Measurements from ENCODE around the gene NLRP12. TPM values are rescaled to one million over a fixed set of nuclear protein-coding genes. Genes with fewer than 3 reads are reported as not detected.

NLRP12 gene, protein sequence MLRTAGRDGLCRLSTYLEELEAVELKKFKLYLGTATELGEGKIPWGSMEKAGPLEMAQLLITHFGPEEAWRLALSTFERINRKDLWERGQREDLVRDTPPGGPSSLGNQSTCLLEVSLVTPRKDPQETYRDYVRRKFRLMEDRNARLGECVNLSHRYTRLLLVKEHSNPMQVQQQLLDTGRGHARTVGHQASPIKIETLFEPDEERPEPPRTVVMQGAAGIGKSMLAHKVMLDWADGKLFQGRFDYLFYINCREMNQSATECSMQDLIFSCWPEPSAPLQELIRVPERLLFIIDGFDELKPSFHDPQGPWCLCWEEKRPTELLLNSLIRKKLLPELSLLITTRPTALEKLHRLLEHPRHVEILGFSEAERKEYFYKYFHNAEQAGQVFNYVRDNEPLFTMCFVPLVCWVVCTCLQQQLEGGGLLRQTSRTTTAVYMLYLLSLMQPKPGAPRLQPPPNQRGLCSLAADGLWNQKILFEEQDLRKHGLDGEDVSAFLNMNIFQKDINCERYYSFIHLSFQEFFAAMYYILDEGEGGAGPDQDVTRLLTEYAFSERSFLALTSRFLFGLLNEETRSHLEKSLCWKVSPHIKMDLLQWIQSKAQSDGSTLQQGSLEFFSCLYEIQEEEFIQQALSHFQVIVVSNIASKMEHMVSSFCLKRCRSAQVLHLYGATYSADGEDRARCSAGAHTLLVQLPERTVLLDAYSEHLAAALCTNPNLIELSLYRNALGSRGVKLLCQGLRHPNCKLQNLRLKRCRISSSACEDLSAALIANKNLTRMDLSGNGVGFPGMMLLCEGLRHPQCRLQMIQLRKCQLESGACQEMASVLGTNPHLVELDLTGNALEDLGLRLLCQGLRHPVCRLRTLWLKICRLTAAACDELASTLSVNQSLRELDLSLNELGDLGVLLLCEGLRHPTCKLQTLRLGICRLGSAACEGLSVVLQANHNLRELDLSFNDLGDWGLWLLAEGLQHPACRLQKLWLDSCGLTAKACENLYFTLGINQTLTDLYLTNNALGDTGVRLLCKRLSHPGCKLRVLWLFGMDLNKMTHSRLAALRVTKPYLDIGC
- total RNA-seq, result not detected in 2 replicates

DNA sequence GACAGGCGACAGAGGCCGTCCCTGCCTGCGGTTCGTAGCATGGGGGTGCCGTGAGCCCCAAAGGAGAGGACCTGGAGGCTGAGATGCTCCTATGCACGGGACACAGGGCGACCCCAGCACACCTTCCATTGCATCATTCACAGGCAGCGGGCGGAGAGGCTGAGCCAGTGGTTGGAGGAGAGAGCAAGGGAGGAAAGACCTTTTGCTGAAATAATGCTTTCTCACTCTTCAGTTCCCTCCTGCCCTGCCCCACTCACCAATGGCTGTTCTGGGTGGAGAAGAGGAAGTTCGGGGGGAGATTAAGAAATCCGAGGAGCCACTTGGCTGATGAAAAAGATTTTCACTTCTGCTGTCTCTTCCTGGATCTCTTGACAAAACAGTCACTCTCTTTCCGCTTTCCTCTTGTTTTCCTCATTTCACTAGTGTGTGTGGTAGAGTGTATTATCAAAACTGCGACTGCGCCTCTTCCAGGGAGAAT is at the start of gene NLRP12:
NLRP12 (minus strand) TSS at position 181 of the 478 bp plus-strand sequence; CDS start at position 41, 140 bp downstream.

DNA sequence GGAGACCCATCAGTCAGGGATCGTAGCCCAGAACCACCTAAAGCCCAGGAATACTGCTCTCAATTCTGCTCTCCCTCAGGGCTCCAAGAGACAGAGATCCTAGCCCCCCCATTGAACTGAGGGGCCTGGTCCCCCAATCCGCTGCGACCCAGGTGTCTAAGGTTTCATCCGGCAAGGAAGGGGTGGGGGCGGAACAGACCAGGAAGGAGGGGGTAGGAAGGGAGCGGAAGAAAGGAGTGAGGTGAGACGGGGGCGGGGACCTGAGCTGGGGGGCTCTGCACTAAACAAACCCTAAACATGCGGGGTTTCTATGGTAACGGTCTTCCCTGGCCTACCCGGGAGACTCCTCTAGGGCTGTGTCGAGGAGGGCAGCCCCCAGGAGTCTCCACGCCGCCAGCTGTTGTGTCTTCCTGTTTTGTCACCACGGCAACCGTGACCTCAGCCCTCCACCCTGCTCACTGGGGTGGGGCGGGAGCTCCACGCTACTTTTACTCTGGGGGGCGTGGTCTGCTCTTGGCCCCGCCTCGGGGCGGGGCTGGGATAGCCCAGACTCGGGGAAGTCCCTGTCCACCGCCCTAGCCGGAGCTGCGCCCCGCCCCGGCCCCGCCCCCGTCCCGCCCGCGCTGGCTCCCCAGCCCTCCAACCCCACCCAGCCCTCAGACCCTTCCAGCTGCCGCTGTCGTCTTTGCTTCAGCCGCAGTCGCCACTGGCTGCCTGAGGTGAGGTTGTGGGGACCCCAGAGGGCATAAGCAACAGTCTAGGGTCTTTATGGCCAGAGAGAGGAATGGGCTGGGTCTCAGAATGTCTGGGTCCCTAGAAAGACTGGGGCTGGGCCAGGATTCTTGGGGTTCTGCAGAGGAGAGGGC is 43.3 kb upstream of the NLRP12 start, which contains the start of gene MYADM:
MYADM (plus strand) TSS at position 659 of the 866 bp plus-strand sequence. CDS start 5,647 bp downstream, outside the sequence.

Other genes starting within 250 kb of the NLRP12 start
- not detected in 2 replicates for gene DPRX, start 192.3 kb downstream of the NLRP12 start, total RNA-seq
- gene MYADM, start 43.6 kb upstream of the NLRP12 start, total RNA-seq, result 169 and 237 TPM in 2 replicates
- under 0.01 TPM in 1 of 2 replicates, not detected in the other for gene PRKCG, start 57.9 kb upstream of the NLRP12 start, total RNA-seq
- gene CACNG7, start 85.0 kb upstream of the NLRP12 start, total RNA-seq, result 0.13 and 1.1 TPM in 2 replicates
- gene CACNG8, start 138.6 kb upstream of the NLRP12 start, total RNA-seq, result under 0.01 and 0.13 TPM in 2 replicates
- 0.89 TPM in 1 of 2 replicates, not detected in the other for gene CACNG6, start 167.3 kb upstream of the NLRP12 start, total RNA-seq
- not detected in 2 replicates for gene VSTM1, start 239.6 kb upstream of the NLRP12 start, total RNA-seq